D341Med (cell line): ENCODE results near the gene TMEM175.
"Not testable (repeated sequence)": the region's sequence is repeated elsewhere in the genome, so short reads cannot be mapped to it uniquely, and the experiment has no call there.

Source experiments
- DNase-seq: peaks from one replicate; pipeline ENCODE4 v3.0.0; 2012; ENCODE audit warnings: low spot score

TMEM175 gene

DNA sequence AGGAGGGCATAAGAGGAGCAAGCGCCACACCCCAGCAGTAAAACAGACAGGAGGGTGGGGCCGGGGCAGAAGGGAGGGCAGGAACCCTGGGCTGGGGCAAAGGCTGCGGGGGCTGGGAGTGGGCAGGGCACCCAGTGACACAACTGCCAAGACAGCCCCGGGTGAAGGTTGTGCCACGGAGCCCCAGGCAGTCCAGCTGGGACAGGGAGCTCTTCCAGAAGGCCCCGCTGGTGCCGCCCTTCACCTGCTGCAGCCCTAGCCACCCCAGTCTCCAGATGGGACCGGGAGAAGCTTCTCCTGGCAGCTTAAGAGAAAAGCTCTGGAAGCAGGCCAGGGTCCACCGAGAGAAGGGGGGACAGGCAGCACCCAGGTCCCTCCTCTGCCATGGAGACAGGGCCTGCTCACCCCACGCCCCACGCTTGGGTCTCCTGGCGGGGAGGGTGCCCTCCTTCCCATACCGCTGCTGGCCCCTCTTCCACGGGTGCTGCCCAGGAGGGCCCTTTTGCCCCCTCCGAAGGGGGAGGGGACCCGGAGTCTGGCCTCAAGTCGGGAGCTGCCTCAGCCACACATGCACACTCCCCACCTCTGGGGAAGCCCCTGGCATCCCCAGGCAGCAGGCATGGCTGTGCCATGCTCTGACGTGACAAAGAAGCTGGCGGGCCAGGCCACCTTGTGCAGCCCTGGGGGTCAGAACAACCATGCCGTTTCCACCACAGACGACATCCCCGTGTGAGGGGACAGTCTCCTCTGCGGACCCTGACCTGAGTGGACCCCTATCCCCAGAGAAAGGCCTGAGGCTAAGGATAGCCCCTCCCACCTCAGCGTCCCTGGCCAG lies 39.6 kb downstream of the TMEM175 start:
- peak; percentile 78 for DNase-seq

DNA sequence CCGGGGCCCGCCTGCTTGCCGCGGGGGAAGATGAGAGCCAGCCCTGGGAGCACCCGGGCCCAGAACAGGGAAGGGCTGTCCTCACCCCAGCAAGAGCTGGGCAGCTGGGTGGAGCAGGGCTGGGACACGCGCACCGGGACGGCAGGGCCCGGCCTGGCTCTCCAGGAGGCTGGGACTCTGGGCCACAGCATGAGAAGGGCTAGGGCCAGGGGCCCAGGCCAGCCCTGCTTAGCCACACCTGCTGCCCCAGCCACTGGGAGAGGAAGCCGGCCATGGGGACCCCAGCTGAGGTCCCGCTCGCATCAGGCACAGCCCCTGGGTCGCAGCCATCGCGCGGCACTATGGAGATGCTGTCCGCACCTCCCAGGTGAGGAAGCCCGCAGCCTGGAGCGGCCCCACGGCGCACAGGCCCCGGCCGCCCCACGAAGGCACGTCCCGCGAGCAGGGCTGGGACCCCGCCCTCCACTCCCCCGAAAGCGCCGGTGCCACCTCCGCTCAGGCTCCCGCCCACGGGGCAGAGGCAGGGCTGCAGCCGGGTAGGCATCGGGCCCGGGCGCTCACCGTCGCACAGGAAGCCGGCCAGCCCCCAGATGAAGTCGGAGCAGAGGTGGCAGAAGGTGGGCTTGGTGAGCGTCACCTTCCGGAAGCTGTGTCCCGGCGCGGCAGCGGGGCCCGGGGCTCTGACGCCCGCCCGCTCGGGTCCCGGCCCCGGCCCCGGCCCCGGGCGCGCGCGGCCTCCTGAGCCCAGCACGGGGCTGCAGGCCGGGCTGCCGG lies 40.6 kb downstream of the TMEM175 start:
- DNase-seq: peak; percentile 67

DNA sequence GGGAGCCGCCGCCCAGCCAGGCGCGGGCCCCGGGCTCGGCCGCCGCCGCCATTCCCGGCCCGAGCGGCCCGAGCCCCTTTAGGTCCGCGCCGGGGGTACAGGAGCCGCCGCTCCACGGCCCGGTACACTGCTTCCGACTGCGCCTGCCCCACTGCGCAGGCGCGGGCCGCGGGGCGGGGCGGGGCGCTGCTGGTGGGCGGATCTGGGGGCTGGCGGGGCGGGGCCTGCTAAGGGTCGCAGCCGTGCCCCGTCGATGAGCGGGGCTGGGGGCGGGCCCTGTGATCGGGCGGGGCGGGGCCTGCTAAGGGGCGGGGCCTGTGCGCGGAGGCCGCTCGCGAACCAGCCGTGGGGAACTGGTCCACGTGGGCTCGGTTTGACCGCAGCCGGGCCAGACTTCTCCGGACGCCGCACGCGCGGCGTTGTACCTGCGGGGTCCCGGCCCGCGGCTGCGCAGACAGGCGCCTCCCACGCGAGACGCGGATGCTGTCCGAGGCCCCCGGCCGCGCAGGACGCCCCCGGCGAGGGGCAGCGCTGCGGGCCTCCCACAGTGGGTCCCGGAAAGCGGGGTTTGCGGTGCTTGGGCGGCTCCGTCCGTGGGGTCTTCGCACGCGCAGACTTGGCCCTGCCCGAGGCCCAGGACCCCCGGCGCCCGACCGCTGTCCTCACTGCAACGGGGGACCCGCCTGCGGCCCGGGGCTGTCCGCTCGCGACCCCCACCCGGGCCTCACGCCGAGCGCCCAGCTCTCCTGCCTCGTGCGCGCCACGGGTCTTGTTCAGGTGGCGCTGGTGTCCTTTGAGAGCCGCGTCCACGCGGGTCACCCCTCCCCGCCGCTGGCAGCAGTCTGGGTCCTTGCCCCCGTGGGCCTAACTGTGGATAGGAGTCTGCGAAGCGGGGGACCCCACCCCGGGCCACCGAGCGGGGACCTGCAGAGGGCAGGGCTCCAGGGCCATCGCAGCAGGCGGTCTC lies 41.5 kb downstream of the TMEM175 start, which contains the start of gene DGKQ:
TSS of gene DGKQ (minus strand) at position 139 of the 967 bp plus-strand sequence. CDS start at position 52, 87 bp downstream.
- peak; percentile 99 for DNase-seq

DNA sequence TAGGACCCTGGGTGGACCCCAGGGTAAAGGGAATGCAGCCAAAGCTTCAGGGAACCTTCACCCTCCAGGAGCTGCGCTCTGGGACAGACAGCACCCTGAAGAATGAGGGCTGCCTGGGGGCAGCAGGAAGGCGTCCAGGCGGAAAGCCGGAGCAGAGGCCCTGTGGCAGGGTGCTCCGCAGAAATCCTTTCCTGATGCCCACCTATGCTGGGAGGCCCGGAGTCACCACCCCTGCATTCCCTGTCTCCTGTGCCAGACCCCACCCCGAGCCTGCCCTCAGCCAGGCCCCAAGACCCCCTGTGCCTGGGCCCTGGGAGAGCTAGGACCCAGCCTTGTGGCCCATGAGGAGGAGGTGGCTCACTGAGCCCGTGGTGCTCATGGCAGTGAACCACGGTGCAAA lies 42.4 kb downstream of the TMEM175 start:
- no peak for DNase-seq

DNA sequence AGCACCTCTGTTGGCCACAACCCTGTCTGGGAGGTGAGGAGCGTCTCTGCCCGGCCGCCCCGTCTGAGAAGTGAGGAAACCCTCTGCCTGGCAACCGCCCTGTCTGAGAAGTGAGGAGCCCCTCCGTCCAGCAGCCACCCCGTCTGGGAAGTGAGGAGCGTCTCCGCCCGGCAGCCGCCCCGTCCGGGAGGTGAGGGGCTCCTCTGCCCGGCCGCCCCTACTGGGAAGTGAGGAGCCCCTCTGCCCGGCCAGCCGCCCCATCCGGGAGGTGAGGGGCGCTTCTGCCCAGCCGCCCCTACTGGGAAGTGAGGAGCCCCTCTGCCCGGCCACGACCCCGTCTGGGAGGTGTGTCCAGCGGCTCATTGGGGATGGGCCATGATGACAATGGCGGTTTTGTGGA lies 43.8 kb downstream of the TMEM175 start:
- not testable (repeated sequence) for DNase-seq

DNA sequence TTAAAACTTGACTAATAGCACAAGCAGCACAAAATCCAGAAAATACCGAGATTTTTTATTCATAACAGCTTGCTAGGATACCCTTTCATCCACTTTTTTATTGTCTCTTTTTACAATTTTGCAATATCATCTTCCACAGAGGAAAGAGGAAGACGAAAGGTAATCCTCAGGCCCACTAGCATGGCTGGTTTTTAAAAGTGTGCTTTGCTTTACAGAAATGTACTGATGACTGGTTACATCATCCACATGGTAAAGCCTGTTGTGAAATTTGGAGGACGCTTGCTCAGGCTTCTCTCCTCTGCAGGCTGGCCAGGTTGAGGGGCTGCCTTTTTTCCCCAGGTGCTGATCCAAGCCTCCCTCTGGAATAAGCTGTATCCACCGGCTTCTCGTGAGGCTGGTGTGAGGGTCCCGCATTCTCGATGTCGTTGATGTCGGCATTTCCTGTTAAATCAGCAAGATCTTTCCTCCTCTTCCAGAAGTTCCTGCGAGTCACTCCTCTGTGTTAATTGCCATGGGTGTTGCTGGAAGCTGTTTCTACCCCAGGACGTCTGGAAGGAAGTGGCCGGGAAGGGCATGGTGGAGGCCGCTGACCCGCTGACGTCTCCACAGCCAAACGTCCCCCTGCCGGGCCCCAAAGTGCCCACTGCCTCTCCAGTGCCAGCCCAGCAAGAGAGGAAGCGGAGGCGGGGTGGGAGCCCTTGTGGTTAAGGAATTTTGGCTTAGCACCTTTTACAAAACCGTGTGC lies 46.9 kb downstream of the TMEM175 start:
- DNase-seq: no peak

DNA sequence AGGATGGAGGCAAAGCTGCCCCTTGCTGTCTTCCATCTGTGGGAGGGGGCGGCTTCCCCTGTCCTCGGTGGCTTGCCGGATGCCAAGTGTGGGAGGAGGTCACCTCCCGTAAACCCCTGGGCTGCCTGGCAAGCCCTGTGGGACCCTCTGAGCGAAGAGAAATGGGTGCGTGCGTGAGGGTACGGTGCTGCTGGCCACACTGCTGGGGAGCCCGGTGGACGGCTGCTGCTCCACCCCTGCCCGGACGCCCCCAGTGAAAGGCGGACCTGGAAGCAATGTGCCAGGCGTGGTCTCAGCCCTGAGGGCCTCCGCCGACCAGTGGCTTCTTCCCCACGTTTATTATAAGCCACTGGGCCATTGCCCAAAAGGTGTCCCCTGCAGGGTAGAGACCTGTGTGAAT lies 50.0 kb downstream of the TMEM175 start:
- DNase-seq: no peak

DNA sequence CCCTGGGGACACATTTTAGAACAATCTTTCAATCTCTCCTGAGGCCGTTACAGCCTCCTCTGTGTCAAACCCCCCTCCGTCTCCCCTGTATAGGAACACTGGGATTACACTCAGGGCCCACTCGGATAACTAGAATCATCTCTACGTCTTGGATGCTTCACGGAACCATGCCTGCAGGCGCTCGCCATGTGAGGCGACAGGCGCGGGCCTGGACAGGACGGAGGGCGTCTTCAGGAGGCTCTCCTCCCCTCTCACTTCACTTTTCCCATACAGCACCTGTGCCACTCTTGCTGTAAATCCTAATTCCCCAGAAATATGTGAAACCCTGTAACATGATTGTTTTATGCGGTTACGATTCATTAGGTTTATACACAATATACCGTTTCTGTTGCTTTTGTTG lies 50.6 kb downstream of the TMEM175 start:
- no peak for DNase-seq

DNA sequence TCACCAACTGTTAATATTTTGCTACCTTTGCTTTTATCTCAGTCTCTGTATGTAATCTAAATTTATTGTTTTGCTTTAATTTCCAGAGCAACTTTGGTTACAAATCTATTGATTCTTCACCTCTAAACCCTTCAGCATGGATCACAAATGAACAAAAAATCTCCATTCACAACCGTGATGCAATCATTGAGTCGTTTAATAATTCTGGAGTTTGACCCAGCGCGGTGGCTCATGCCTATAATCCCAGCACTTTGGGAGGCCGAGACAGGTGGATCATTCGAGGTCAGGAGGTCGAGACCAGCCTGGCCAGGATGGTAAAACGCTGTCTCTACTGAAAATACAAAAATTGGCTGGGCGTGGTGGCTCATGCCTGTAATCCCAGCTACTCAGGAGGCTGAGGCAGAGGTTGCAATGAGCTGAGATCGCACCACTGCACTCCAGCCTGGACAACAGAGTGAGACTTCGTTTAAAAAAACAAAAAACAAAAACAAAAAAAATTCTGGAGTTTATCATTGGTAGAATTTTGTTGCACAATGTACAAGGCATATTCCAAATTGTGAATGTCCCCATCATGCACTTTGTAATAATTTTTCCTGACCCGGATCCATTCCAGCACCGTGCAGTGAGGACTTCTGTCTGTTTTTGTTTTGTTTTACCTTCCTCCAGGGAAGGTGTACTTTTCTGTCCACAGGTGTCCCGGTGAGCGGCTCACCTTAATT lies 52.2 kb downstream of the TMEM175 start:
- DNase-seq: no peak

DNA sequence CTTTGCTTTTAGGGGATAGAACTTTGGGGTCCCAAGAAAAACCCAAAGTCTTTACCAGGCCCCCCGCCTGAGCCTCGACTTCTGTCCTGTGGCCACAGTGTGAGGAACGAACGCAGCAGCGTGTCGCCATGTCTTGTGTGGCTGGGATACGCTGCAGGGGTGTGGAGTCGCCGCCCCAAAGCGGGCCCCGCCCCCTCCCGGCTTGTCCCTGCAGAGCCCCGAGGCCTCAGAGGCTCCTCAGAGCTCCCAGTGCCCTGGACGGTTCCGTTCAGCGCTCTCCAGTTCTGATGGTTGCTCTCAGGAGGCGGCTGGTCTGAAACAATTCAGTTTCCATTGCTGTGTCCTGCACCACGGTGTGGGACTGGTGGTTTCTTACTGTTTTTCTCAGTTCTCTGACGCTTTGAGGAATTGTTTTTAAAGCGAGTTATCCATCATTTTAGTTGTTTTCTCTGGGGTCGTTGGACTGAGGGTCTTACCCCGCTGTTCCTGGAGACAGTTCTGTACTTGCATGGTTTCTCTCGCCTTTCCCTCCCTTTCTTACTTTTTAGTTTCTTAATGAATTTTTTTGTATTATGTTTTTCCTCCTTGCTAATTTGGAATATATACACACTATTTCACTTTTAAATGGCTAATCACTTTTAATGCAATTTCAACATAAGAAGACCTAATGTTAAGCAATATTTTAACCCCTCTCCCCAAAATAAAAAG lies 53.0 kb downstream of the TMEM175 start:
- no peak for DNase-seq

DNA sequence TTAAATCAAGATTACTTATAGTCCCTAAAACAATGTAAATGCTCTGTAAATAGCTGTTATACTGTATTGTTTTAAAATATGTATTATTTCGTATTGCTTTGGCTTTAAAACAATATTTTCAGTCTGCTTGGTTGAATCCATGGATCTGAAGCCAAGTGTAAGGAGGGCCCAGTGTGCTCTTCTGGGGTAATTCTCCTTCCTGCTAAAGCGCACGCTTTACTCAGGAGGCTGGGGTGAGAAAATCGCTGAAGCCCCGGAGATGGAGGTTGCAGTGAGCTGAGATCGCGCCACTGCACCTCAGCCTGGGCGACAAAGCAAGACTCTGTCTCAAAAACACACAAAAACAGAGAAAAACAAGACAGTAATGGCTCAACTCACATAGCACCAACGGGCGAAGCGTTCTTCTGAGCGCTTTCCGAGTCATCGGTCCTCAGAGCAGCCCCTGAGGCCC lies 54.2 kb downstream of the TMEM175 start:
- no peak for DNase-seq

DNA sequence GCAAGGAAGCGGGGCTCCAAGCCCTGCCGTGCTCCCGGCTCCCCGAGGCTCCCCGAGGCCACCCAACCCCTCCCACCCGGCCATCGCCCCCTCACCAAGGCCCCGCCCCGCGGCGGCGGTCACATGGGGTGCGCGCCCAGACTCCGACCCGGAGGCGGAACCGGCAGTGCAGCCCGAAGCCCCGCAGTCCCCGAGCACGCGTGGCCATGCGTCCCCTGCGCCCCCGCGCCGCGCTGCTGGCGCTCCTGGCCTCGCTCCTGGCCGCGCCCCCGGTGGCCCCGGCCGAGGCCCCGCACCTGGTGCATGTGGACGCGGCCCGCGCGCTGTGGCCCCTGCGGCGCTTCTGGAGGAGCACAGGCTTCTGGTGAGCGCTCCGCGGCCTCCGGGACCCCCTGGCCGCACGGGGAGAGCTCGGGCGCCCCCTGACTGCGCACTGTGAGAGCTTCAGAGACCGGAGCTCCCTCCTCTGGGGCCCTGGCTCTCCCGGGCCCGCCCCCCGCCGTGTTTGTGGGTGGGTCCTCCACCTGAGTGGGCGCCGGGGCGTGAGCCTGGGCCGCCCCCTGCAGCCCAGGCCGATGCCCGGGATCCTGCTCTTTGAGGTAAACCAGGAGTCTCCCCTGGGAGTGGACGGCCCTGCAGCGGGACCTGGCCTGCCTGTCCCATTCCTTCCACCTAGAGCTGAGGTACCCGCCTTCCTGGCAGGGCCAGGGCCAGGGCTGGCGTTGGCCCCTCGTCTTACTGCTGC lies 54.8 kb downstream of the TMEM175 start, which contains the start of gene IDUA:
TSS of gene IDUA (plus strand) at position 166 of the 745 bp plus-strand sequence. CDS start at position 207, 41 bp downstream.
- peak; percentile 94 for DNase-seq

DNA sequence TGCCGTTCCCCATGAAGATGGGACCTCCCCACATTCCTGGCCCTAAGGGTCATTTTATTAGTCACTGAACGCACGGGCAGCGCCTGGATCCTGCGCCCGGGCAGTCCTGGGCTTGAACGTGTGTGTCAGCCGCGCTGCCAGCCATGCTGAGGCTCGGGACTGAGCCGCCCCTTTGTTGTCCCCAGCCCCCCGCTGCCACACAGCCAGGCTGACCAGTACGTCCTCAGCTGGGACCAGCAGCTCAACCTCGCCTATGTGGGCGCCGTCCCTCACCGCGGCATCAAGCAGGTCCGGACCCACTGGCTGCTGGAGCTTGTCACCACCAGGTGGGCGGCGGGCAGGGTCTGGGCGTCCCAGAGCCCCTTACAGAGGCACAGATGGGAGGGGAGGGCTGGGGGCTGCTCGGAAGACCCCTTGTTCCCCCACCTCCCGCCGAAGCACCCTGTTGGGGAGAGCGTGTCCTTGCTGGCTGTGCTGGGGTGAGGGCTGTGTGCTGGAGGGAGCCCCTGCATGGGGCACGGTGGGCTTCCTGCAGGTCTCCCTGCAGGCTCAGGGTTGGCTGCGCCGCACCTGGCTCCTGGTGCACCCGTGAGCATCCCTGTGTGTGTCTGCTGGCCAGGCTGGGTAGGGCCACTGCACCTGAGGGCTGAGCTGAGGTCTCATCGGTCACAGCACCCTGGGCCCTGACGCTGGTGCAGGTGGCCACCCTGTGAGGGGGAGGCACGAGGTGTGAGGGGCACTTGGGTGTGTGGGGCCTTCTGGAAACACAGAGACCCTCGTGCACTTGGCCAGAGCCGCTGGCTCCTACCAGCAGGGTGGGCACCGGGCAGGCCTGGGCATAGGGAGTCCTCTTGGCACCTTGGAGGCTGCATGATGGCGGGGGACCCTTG lies 55.6 kb downstream of the TMEM175 start:
- DNase-seq: no peak

DNA sequence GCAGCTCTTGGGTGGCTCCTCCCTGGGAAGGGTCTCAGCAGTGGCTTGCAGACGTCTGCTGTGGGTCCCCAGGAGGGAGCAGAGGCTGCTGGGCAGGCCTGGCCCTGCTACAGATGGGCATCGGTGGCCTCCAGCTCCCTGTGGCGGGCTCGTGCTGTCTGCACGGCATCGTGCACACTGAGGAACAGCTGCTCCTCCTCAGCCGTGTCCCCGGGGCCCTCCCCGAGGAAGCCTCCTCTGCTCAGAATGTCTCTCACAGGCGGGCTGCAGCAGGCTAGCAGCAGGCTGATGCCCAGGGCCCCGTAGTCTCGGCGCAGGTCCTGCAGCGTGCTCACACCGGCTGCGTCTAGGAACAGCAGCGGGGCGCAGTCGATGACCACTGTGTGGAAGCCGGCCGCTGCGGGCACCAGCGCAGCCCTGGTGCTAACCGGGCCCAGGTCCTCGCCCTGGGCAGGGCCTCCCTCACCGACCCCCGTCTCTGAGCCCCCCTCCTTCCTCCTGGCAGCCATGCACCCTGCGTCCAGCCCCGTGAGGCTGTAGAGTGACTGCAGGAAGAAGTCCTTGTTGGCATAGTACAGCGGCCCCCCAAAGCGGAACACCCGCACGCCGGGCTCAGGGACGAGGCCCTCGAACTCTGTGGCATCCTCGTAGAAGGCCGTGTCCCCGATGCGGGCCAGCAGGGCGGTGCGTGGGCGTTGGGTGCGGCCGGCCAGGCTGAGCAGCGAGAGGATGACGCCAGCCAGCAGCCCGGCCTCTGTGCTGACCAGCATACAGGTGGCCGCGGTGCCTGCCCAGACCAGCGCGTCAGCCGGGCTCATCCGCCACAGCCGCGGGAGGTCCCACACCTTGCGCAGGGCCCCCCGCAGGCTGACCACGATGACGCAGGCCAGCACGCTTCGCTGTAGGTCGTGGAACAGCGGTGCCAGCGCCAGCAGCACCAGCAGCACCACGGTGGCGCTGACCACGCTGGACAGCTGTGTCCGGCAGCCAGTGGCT lies 56.8 kb downstream of the TMEM175 start:
- DNase-seq: no peak

DNA sequence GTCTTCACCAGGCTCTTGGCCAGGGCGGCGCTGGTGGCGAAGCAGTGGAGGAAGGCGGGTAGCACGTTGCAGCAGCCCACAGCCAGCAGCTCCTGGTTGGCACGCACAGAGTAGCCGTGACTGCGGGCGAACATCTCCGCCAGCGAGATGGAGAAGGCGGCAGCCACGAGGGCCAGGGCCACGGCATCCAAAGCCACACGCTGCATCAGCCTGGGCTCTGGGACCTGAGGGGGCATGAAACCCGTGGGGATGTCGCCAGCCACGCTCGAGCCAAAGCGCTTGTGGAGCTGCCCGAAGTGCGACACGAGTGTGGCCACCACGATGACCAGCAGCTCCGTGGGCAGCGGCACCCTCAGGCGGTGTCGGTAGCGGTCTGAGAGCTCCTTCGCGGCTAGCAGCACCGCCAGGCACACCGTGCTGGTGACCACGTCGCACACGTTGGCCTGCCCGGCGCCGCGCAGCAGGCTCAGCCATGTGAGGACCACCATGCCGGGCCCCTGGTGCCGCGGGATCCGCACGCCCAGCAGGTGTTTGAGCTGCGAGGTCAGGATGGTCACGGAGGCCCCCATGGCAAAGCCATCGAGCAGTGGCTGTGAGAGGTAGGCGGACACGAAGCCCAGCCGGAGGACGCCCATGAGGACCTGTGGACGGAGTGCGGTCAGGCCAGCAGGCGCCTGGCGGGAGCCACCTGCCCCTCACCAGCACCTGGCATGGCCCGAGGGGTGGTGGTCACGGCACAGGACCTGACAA lies 57.6 kb downstream of the TMEM175 start:
- no peak for DNase-seq
